ENCODE data around the gene GLMP. TPM values are rescaled to one million over a fixed set of nuclear protein-coding genes. Genes with fewer than 3 reads are reported as not detected.

The GLMP gene
- total and polyA plus RNA-seq, 2 of the 13 experiments (the other 11 are each of a cell fraction or from before 2014, with no cell fraction given): 44.6 to 75.8 TPM

- intact Hi-C loops (cut with micrococcal nuclease; ENCODE audit: unreplicated experiment): no loop called here
- DNase-seq (ENCODE audit: low spot score): no peak
These were observed 32.8 kb downstream of the GLMP start for GRCh38 chr1:156262461-156263287.

GRCh38 chr1:156260896-156261295, 34.6 kb downstream of the GLMP start:
- Histone ChIP-seq H2AFZ (ENCODE audit: low read length) (no peak overlapping the region), H3K4me2 (ENCODE audit: low read depth, low read length) (no peak overlapping the region), H3K4me1 (ENCODE audit: insufficient read depth, low read length) (no peaks in the 10 kb centered on the region; the same call in 1 of the 2 replicates), H3K79me2 (ENCODE audit: insufficient read depth, low read length) (no peaks in the 10 kb centered on the region), H3K27me3 (ENCODE audit: control insufficient read depth in 1 of 2, insufficient read depth in 2 of 2, low read length in 2 of 2) (no peaks in the 10 kb centered on the region; a peak in 1 of 5 replicates), H3K9ac (ENCODE audit: insufficient read depth, low read depth, low read length) (no peak overlapping the region), H3K27ac (ENCODE audit: extremely low read length, insufficient read depth, low read length) (no peak overlapping the region), H3K4me3 (replicated peaks in 1 of 3; ENCODE audit: insufficient read depth in 1 of 3, low read depth in 2 of 3, low read length in 3 of 3) (no peak overlapping the region), H3K9me3 (ENCODE audit: low read length) (no peaks in the 10 kb centered on the region), H4K20me1 (ENCODE audit: insufficient read depth, low read length) (no peaks in the 10 kb centered on the region), H3K36me3 (replicated peaks in 1 of 2; ENCODE audit: control insufficient read depth in 1 of 2, insufficient read depth in 2 of 2, low read length in 2 of 2) (peaks cover 37 to 86% of the 10 kb centered on the region in 2 experiments)
- intact Hi-C loops (cut with micrococcal nuclease; ENCODE audit: unreplicated experiment) (no loop called here), in situ Hi-C loops (cut with HindIII; ENCODE audit: extremely low pct_ligation_motif_present, low pct_unique_long_range_greater_than_20kb) (no loop called here)
- FAIRE-seq (no peak), DNase-seq (ENCODE audit: low spot score) (no peak), ATAC-seq (no peak)
- no TSS peak for BruUV-seq (replicated peaks)
- WGBS (ENCODE audit: low lambda C conversion rate): 96% methylated on average over 2 of the region's 2 CpGs
- ChIA-PET CTCF (ENCODE audit: low intra/inter-chr PET ratio, low total read pairs) (no interaction called here), POLR2A (no interaction called here)
- TF ChIP-seq ATM (IDR thresholded peaks at IDR 0.05; ENCODE audit: borderline replicate concordance) (no peak), BRCA1 (CRISPR knock-in tag; IDR thresholded peaks at IDR 0.05) (no peak), HNRNPH1 (optimal IDR thresholded peaks at IDR 0.05; ENCODE audit: low read depth, low read length) (no peak), ZSCAN22 (CRISPR knock-in tag; IDR thresholded peaks at IDR 0.05) (no peak), SMYD3 (CRISPR knock-in tag; IDR thresholded peaks at IDR 0.05) (no peak), TCF7 (IDR thresholded peaks at IDR 0.05; ENCODE audit: low read depth) (no peak), ZBTB14 (CRISPR knock-in tag; IDR thresholded peaks at IDR 0.05) (no peak), MIER2 (CRISPR knock-in tag; IDR thresholded peaks at IDR 0.05) (no peak), EP300 (IDR thresholded peaks at IDR 0.05; ENCODE audit: low read depth in 2 of 2, low read length in 2 of 2) (no peak), EP300 (CRISPR knock-in tag; IDR thresholded peaks at IDR 0.05; ENCODE audit: borderline replicate concordance) (no peak), CENPBD1 (CRISPR knock-in tag; IDR thresholded peaks at IDR 0.05; ENCODE audit: borderline replicate concordance, low read depth) (no peak)

More at GRCh38 chr1:156262461-156263287, 32.8 kb downstream of the GLMP start:
- no TSS peak for BruUV-seq (replicated peaks)
- H3K4me2 ChIP-seq (ENCODE audit: low read depth, low read length): no peak overlapping the region
- FAIRE-seq (no peak), ATAC-seq (no peak)
- WGBS (ENCODE audit: low lambda C conversion rate): 95% methylated on average over 8 of the region's 9 CpGs
- H3K27me3 ChIP-seq (ENCODE audit: control insufficient read depth in 1 of 2, insufficient read depth in 2 of 2, low read length in 2 of 2): no peaks in the 10 kb centered on the region; a peak in 1 of 5 replicates
- no peaks in the 10 kb centered on the region for H3K79me2 ChIP-seq (ENCODE audit: insufficient read depth, low read length)
- no peak overlapping the region for H3K27ac ChIP-seq (ENCODE audit: extremely low read length, insufficient read depth, low read length)
- CTCF ChIA-PET (ENCODE audit: low intra/inter-chr PET ratio, low total read pairs): no interaction called here
- no peaks in the 10 kb centered on the region for H4K20me1 ChIP-seq (ENCODE audit: insufficient read depth, low read length)
- POLR2A ChIA-PET: no interaction called here
- in situ Hi-C loops (cut with HindIII; ENCODE audit: extremely low pct_ligation_motif_present, low pct_unique_long_range_greater_than_20kb): no loop called here
- no peak overlapping the region for H2AFZ ChIP-seq (ENCODE audit: low read length)
- H3K36me3 ChIP-seq (replicated peaks in 1 of 2; ENCODE audit: control insufficient read depth in 1 of 2, insufficient read depth in 2 of 2, low read length in 2 of 2): peaks cover 45 to 87% of the 10 kb centered on the region in 2 experiments
- H3K9ac ChIP-seq (ENCODE audit: insufficient read depth, low read depth, low read length): no peak overlapping the region
- H3K4me3 ChIP-seq (replicated peaks in 1 of 3; ENCODE audit: insufficient read depth in 1 of 3, low read depth in 2 of 3, low read length in 3 of 3): no peak overlapping the region
- H3K4me1 ChIP-seq (ENCODE audit: insufficient read depth, low read length): no peaks in the 10 kb centered on the region
- H3K9me3 ChIP-seq (ENCODE audit: low read length): no peaks in the 10 kb centered on the region
- TF ChIP-seq TERF1 (CRISPR knock-in tag; IDR thresholded peaks at IDR 0.05) (no peak), PPARG (CRISPR knock-in tag; conservative IDR thresholded peaks at IDR 0.05) (no peak), FOXM1 (CRISPR knock-in tag; IDR thresholded peaks at IDR 0.05) (no peak), ZNF530 (CRISPR knock-in tag; IDR thresholded peaks at IDR 0.05; ENCODE audit: low read depth) (no peak), KDM6A (CRISPR knock-in tag; IDR thresholded peaks at IDR 0.05; ENCODE audit: low read depth) (no peak), ZBTB20 (CRISPR knock-in tag; IDR thresholded peaks at IDR 0.05; ENCODE audit: borderline replicate concordance, low read depth) (no peak)
